Measurements from ENCODE around the gene FOXC2.

DNA sequence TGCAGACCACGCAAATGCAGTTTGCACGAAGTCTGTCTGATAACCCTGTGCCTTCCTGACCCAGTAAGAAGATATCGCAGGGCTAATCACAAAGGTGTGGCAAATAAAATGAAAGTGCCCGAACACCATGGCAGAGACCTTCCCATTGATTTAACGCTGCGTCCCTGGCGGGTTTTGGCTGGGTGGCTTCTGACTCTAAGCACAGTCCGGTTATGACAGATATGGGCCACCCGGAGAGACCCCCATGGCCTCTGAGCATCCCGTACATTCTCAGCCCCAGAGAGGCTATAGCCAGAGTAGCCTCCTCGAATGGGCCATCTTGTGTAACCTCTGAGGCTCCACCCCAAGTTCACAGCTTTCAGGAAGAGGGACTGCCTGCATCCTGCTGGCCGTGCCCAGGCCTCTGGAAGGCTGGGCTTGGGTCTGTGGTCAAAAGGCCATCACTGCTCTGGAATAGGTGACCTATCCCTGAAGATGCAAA lies 5.5 kb downstream of the FOXC2 start:
- TF ChIP-seq, protein P1, sequence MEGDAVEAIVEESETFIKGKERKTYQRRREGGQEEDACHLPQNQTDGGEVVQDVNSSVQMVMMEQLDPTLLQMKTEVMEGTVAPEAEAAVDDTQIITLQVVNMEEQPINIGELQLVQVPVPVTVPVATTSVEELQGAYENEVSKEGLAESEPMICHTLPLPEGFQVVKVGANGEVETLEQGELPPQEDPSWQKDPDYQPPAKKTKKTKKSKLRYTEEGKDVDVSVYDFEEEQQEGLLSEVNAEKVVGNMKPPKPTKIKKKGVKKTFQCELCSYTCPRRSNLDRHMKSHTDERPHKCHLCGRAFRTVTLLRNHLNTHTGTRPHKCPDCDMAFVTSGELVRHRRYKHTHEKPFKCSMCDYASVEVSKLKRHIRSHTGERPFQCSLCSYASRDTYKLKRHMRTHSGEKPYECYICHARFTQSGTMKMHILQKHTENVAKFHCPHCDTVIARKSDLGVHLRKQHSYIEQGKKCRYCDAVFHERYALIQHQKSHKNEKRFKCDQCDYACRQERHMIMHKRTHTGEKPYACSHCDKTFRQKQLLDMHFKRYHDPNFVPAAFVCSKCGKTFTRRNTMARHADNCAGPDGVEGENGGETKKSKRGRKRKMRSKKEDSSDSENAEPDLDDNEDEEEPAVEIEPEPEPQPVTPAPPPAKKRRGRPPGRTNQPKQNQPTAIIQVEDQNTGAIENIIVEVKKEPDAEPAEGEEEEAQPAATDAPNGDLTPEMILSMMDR (IDR thresholded peaks at IDR 0.05 in 2 of 3, conservative IDR thresholded peaks at IDR 0.05 in 1 of 3; ENCODE audit: insufficient read depth in 2 of 3, low read depth in 1 of 3, low read length in 3 of 3) = no peak
- TF ChIP-seq MAFF (IDR thresholded peaks at IDR 0.05; ENCODE audit: low read length) = no peak
- no peak for TF ChIP-seq CXXC5 (CRISPR knock-in tag; IDR thresholded peaks at IDR 0.05)
- no peak for TF ChIP-seq SAFB2 (IDR thresholded peaks at IDR 0.05; ENCODE audit: borderline replicate concordance, low read depth, low read length, severe bottlenecking)
- no peak for TF ChIP-seq POLR3G (IDR thresholded peaks at IDR 0.05; ENCODE audit: extremely low read depth, insufficient read length, insufficient replicate concordance)
- TF ChIP-seq, protein P2, sequence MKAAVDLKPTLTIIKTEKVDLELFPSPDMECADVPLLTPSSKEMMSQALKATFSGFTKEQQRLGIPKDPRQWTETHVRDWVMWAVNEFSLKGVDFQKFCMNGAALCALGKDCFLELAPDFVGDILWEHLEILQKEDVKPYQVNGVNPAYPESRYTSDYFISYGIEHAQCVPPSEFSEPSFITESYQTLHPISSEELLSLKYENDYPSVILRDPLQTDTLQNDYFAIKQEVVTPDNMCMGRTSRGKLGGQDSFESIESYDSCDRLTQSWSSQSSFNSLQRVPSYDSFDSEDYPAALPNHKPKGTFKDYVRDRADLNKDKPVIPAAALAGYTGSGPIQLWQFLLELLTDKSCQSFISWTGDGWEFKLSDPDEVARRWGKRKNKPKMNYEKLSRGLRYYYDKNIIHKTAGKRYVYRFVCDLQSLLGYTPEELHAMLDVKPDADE (conservative IDR thresholded peaks at IDR 0.05; ENCODE audit: control insufficient read depth, low read depth, low read length) = no peak
- no peak for TF ChIP-seq POLR2A (conservative IDR thresholded peaks at IDR 0.05)
- TF ChIP-seq SRF (CRISPR knock-in tag; IDR thresholded peaks at IDR 0.05) = no peak
- TF ChIP-seq HDAC2 (IDR thresholded peaks at IDR 0.05) = no peak
- no peak for TF ChIP-seq ZNF124 (CRISPR knock-in tag; IDR thresholded peaks at IDR 0.05)
- TF ChIP-seq CHD2 (IDR thresholded peaks at IDR 0.05; ENCODE audit: low read depth, low read length) = no peak
- no peak for TF ChIP-seq JUND (IDR thresholded peaks at IDR 0.05; ENCODE audit: borderline replicate concordance, low read depth, low read length)
- TF ChIP-seq JUND (tag; IDR thresholded peaks at IDR 0.05; ENCODE audit: borderline replicate concordance, low read depth, low read length) = no peak
- TF ChIP-seq, protein P3, sequence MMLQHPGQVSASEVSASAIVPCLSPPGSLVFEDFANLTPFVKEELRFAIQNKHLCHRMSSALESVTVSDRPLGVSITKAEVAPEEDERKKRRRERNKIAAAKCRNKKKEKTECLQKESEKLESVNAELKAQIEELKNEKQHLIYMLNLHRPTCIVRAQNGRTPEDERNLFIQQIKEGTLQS (IDR thresholded peaks at IDR 0.05) = no peak
- TF ChIP-seq, protein P3 (CRISPR knock-in tag; conservative IDR thresholded peaks at IDR 0.05) = no peak
